VCaP (cell line): ENCODE results near the gene RNF227.

Source experiments
- H3K27ac ChIP-seq: fragments of 450-650 bp; 2 replicates; pipeline ENCODE4 v1.5.1; 2017
- CTCF ChIP-seq: fragments of 450-650 bp; conservative IDR thresholded peaks from 2 replicates; pipeline ENCODE4 v1.5.1; 2017; ENCODE audit warnings: mild to moderate bottlenecking, moderate library complexity

RNF227 gene

GRCh38 chr17:7882068-7882467 is 34.0 kb downstream of the RNF227 start:
- no peak for TF ChIP-seq CTCF
- H3K27ac ChIP-seq = peak overlapping the region; percentile 97

GRCh38 chr17:7881276-7882054 is 34.6 kb downstream of the RNF227 start:
- TF ChIP-seq CTCF = no peak
- peak overlapping the region; percentile 97 for H3K27ac ChIP-seq

- peak overlapping the region; percentile 97 for H3K27ac ChIP-seq
- TF ChIP-seq CTCF = no peak
These were observed 35.8 kb downstream of the RNF227 start for GRCh38 chr17:7880076-7880868.

- no peak overlapping the region for H3K27ac ChIP-seq
- TF ChIP-seq CTCF = no peak
These were observed 37.9 kb downstream of the RNF227 start for GRCh38 chr17:7878234-7878633.

- no peak for TF ChIP-seq CTCF
- no peak overlapping the region for H3K27ac ChIP-seq
These were observed 40.2 kb downstream of the RNF227 start for GRCh38 chr17:7875804-7876370.

- TF ChIP-seq CTCF = no peak
- H3K27ac ChIP-seq = no peak overlapping the region
These were observed 43.0 kb downstream of the RNF227 start for GRCh38 chr17:7873051-7873450.

- no peak overlapping the region for H3K27ac ChIP-seq
- no peak for TF ChIP-seq CTCF
These were observed 48.2 kb downstream of the RNF227 start for GRCh38 chr17:7867881-7868329.
